ENCODE results near the gene PTPRJ. TPM values are rescaled to one million over a fixed set of nuclear protein-coding genes. Genes with fewer than 3 reads are reported as not detected.
A peak's percentile ranks its signal among the peaks of the same experiment; 100 is the strongest.

The PTPRJ gene
- total RNA-seq, 4 donors from 2014 or later: 9.8 to 17.8 (median 14.2) TPM

DNA sequence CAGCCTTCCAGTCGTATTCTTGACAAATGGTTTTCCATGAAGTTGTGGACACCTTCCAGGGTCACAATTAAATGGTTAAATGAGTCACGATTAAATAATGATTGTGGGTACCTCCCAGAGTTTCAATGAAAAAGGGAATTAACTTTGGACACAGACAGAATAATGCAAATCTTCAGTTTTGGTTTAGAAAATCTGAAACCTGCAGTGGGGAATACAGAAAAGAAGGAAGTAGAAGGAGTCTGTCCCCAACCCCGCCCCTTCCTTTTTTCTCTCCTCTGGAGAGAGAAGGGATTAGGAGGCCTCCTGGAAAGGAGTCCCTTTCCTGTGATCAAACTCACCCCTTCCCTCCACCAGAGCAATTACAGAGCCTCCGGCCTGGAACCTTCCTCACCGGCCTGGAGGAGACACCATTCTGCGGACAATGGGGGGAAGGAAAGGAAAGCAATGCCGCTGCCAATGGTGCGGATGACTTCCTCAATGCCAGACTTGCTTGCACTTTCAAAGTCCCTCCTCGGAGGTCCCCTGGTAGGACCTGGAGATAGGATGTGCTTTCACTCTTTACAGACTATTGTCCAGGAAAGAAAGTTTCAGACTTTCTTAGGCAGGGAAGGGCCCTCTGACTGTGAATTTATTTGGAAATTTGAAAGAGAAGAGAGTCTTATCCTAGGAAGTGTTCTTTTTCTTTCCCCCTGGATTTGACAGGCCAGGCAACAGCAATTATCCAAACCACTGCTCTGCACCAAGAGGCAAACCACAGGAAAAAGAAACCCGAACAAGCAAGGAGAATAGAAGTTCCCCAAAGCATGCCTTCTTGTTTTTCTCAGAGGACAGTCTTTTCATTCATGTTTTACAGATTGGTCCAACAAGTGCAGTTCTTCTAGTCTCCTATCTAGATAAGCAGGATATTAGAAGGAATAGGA lies 86.8 kb downstream of the PTPRJ start:
- no peak for ATAC-seq (ENCODE audit: low FRiP score)
- no peak for TF ChIP-seq CTCF (IDR thresholded peaks at IDR 0.05)
- DNase-seq (ENCODE audit: low spot score): no peak

- DNase-seq (ENCODE audit: low spot score): no peak
- TF ChIP-seq CTCF (IDR thresholded peaks at IDR 0.05): no peak
- peak; percentile 32 for ATAC-seq (ENCODE audit: low FRiP score)
These were observed 92.9 kb downstream of the PTPRJ start for GRCh38 chr11:48073031-48073861.

DNA sequence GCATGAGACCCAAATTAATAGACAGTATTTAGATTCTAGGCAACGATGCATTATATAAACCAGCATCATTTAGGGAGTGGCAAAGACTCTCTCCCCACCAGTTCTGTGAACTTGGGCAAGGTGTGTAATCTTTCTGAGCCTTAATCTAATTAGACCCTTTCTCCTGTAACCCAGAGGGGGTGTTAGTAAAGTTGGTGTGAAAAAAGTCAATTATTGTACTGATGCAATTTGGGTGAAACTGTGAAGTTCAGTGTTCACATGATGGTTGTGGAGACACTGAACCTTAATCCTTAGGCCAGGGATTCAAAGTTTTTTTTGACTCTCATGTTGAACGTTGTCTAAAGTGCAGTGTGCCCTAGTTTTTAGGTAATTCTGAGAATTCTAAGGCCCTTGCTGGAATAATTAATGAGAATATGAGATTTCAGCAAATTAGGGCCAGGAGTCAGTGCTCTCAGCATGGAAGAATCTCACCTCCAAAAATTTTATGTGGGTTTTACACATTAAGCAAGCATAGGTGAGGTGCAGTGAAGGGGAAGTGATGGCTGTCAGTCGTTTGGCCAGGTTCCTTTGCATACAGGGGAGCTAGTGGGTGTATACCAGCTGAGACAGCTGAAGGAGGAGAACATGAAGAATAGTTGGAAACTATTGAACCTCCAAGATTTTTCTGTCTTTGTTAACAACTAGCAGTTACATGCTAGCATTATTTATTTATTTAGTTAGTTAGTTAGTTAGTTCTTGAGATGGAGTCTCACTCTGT lies 94.2 kb downstream of the PTPRJ start:
- DNase-seq (ENCODE audit: low spot score) (no peak), ATAC-seq (ENCODE audit: low FRiP score) (no peak)

DNA sequence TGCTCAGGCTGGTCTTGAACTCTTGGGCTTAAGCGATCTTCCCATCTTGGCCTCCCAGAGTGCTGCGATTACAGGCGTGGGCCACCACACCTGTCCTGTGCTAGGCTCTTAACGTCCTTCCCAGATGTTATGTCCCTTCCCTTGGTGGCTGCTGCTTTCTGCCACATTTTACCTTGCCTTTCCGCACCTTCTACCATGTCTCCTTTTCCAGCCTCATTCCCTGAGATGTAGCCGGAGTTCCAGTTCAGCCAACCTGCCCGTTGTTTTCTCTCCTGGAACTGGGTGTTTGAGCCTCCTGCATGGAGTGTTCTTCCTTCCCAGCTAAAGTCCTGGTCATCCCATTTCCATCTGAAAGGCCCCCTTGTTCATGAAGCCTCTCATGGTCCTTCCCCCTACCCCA lies 95.3 kb downstream of the PTPRJ start:
- no peak for DNase-seq (ENCODE audit: low spot score)
- ATAC-seq (ENCODE audit: low FRiP score): no peak
- TF ChIP-seq CTCF (IDR thresholded peaks at IDR 0.05): no peak

More for the DNA sequence above, 94.2 kb downstream of the PTPRJ start:
- TF ChIP-seq CTCF (IDR thresholded peaks at IDR 0.05): no peak

DNA sequence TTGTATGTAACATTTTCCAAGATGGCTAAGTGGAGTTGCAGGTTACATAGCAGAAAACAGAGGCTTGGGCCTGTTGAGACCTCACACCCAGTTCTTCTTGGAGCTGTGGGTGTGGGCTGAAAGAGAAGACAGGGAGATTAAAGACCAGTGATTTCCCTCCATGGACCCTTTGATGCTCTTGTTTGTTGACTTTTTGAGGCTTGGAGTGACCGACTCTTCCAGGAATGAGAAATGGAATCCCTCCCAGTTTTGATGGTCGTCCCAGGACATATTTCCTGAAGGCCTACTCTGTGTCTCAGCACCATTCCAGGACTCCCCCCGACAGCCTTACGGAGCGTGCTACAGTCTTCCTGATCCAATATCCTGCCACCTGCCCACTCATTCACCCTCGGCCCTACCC lies 96.9 kb downstream of the PTPRJ start:
- ATAC-seq (ENCODE audit: low FRiP score) (no peak), DNase-seq (ENCODE audit: low spot score) (no peak)
- no peak for TF ChIP-seq CTCF (IDR thresholded peaks at IDR 0.05)

- no peak for ATAC-seq (ENCODE audit: low FRiP score)
- no peak for DNase-seq (ENCODE audit: low spot score)
- no peak for TF ChIP-seq CTCF (IDR thresholded peaks at IDR 0.05)
These were observed 98.3 kb downstream of the PTPRJ start for GRCh38 chr11:48078689-48079088.
